Erythroblast (primary cell): ENCODE results near the gene CAMKK2.

Experiments used
- GATA1 ChIP-seq: IDR thresholded peaks from 2 replicates; pipeline ENCODE4 v1.6.1; 2011; ENCODE audit warnings: low read depth, mild to moderate bottlenecking, control low read depth, low read length, moderate library complexity
- POLR2A ChIP-seq: IDR thresholded peaks from 2 replicates; pipeline ENCODE4 v1.6.1; 2011; ENCODE audit warnings: mild to moderate bottlenecking, low read length

DNA sequence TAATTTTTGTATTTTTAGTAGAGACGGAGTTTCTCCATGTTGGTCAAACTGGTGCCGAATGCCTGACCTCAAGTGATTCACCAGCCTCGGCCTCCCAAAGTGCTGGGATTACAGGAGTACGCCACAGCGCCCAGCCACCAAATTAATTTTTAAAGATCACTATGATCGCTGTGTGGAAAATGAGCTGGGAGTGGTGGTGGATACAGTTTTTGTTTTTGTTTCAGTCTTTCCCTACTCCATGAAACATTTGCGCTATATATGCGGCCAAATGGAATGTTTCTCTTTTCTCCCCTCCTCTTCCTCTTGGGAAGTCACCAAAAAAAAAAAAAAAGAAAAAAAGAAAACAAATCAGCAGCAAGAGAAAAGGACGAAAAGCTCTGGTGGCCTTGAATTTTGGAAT, 107.4 kb downstream of the CAMKK2 start:
- TF ChIP-seq POLR2A (no peak), GATA1 (no peak)
